CD14-positive monocyte (primary cell): ENCODE data around the gene APBB1. TPM values are rescaled to one million over a fixed set of nuclear protein-coding genes. Genes with fewer than 3 reads are reported as not detected.

ENCODE experiments used
- DNase-seq, 3 donors: peaks; one replicate each; pipeline ENCODE4 v3.0.0-alpha.2; 2011 to 2022
- H2AFZ ChIP-seq: 2 replicates; pipeline ENCODE4 v1.6.0; 2012; ENCODE audit warnings: mild to moderate bottlenecking, low read depth, low read length, inconsistent platforms; ENCODE audit not compliant: insufficient read depth, poor library complexity, severe bottlenecking
- H3K27ac ChIP-seq, 2 donors: 1 replicate in 1 of 2; 2 replicates in 1 of 2; pipeline ENCODE4 v1.5.1; 2012 to 2013; ENCODE audit warnings: low read length in 2 of 2, control low read depth in 1 of 2, inconsistent platforms in 1 of 2, low read depth in 1 of 2, mild to moderate bottlenecking in 1 of 2
- H3K27me3 ChIP-seq, 2 donors: one replicate each; pipeline versions ENCODE4 v1.6.0 to v1.6.1; 2011 to 2013; ENCODE audit warnings: low read length in 2 of 2; ENCODE audit not compliant: control insufficient read depth in 2 of 2, insufficient read depth in 2 of 2
- H3K36me3 ChIP-seq, 2 donors: replicated peaks in 1 of 2; 1 replicate in 1 of 2; 2 replicates in 1 of 2; pipeline versions ENCODE4 v1.5.1 to v1.6.1; 2012 to 2013; ENCODE audit warnings: low read length in 2 of 2, control low read depth in 1 of 2, inconsistent platforms in 1 of 2, mild to moderate bottlenecking in 1 of 2; ENCODE audit not compliant: insufficient read depth in 2 of 2, control insufficient read depth in 1 of 2
- H3K4me1 ChIP-seq, 2 donors: 1 replicate in 1 of 2; 2 replicates in 1 of 2; pipeline versions ENCODE4 v1.5.1 to v1.6.1; 2012 to 2013; ENCODE audit warnings: low read length in 2 of 2, control low read depth in 1 of 2, inconsistent platforms in 1 of 2, mild to moderate bottlenecking in 1 of 2, moderate library complexity in 1 of 2; ENCODE audit not compliant: insufficient read depth in 2 of 2, control insufficient read depth in 1 of 2
- H3K4me2 ChIP-seq: replicated peaks from 2 replicates; pipeline ENCODE3; 2012; ENCODE audit warnings: low read length, moderate library complexity, mild to moderate bottlenecking; ENCODE audit not compliant: poor library complexity, severe bottlenecking; ENCODE audit errors: extremely low read depth
- H3K4me3 ChIP-seq, 3 experiments: fragments of 200-600 bp in 1 of 3; sonication (generic) in 1 of 3; replicated peaks in 1 of 3; 1 replicate in 2 of 3; 2 replicates in 1 of 3; pipeline ENCODE4 v1.5.1; 2011 to 2013; ENCODE audit warnings: low read length in 3 of 3, mild to moderate bottlenecking in 3 of 3, control low read depth in 2 of 3, low read depth in 2 of 3, inconsistent platforms in 1 of 3, moderate library complexity in 1 of 3
- H3K79me2 ChIP-seq: 2 replicates; pipeline ENCODE4 v1.6.0; 2012; ENCODE audit warnings: mild to moderate bottlenecking, control low read depth, inconsistent platforms, low read length, moderate library complexity; ENCODE audit not compliant: insufficient read depth
- H3K9ac ChIP-seq: 2 replicates; pipeline ENCODE4 v1.6.0; 2017; ENCODE audit warnings: low read length, mild to moderate bottlenecking; ENCODE audit not compliant: insufficient read depth, poor library complexity, severe bottlenecking
- H3K9me3 ChIP-seq, 2 donors: replicated peaks in 1 of 2; 1 replicate in 1 of 2; 2 replicates in 1 of 2; pipeline versions ENCODE4 v1.5.1 to v1.6.1; 2012 to 2013; ENCODE audit warnings: low read length in 2 of 2, control low read depth in 1 of 2; ENCODE audit not compliant: control insufficient read depth in 1 of 2, insufficient read depth in 1 of 2
- H4K20me1 ChIP-seq: 2 replicates; pipeline ENCODE4 v1.6.0; 2012; ENCODE audit warnings: mild to moderate bottlenecking, low read length, control low read depth, moderate library complexity; ENCODE audit not compliant: insufficient read depth
- H3K27ac Mint-ChIP-seq, 7 donors: one replicate each; pipeline ENCODE4 v1.8.0; 2020; ENCODE audit warnings: mild to moderate bottlenecking in 7 of 7, mixed read lengths in 7 of 7, moderate library complexity in 6 of 7, inconsistent platforms in 2 of 7
- H3K27me3 Mint-ChIP-seq, 3 donors: one replicate each; pipeline ENCODE4 v1.8.0; 2021 to 2022; ENCODE audit warnings: low read depth in 3 of 3, mild to moderate bottlenecking in 3 of 3, mixed read lengths in 3 of 3, moderate library complexity in 3 of 3, inconsistent platforms in 1 of 3
- H3K36me3 Mint-ChIP-seq, 2 donors: one replicate each; pipeline ENCODE4 v1.8.0; 2020; ENCODE audit warnings: mixed read lengths in 2 of 2, inconsistent platforms in 1 of 2, mild to moderate bottlenecking in 1 of 2
- H3K4me1 Mint-ChIP-seq: one replicate; pipeline ENCODE4 v1.8.0; 2020; ENCODE audit warnings: mild to moderate bottlenecking, mixed read lengths
- H3K4me3 Mint-ChIP-seq, 2 donors: one replicate each; pipeline ENCODE4 v1.8.0; 2020; ENCODE audit warnings: mild to moderate bottlenecking in 2 of 2, mixed read lengths in 2 of 2, moderate library complexity in 1 of 2
- H3K9me3 Mint-ChIP-seq, 7 donors: one replicate each; pipeline ENCODE4 v1.8.0; 2020 to 2022; ENCODE audit warnings: mixed read lengths in 7 of 7, mild to moderate bottlenecking in 6 of 7, moderate library complexity in 6 of 7, inconsistent platforms in 2 of 7
- CTCF ChIP-seq: fragments of 200-600 bp; IDR thresholded peaks from one replicate; pipeline ENCODE4 v1.8.0; 2022; ENCODE audit warnings: antibody characterized with exemption, mild to moderate bottlenecking
- WGBS: methylation state at CpG from one replicate; pipeline ENCODE4 v1.1.5; 2013; ENCODE audit warnings: missing lambda C conversion rate; ENCODE audit not compliant: insufficient coverage; 5-methylcytosine and 5-hydroxymethylcytosine counted together
- intact Hi-C, 2 donors: fragments of 100-400 bp; cut with micrococcal nuclease; formaldehyde crosslinking; loops; one replicate each; pipeline versions ENCODE4 v1.15.0 to v1.15.1; 2023
- polyA plus RNA-seq, 3 donors: library from polyadenylated mRNA; depleted of rRNA in 1 of 3; unstranded in 2 of 3; stranded (reverse) in 1 of 3; fragments of 300-500 nt in 2 of 3; fragments of >200 nt in 1 of 3; fragmentation: Illumina TruSeq in 2 of 3; gene quantifications; 1 replicate in 2 of 3; 2 replicates in 1 of 3; pipeline ENCODE4 v1.2.3, GENCODE V29; 2012 to 2021

The APBB1 gene
- polyA plus RNA-seq, 3 donors = 0.85 to 2.5 (median 2.4) TPM

GRCh38 chr11:6391537-6392134 lies 27.3 kb downstream of the APBB1 start:
- H3K36me3 Mint-ChIP-seq = peaks cover 24 to 36% of the 10 kb centered on the region in 2 donors
- H3K4me3 Mint-ChIP-seq = peak overlapping the region in 1 of 2 donors; percentile 87
- no peak for DNase-seq
- Histone ChIP-seq H3K9me3 (no peaks in the 10 kb centered on the region), H3K4me2 (peak overlapping the region; percentile 94), H3K27me3 (no peaks in the 10 kb centered on the region), H3K36me3 (peaks cover 8 to 22% of the 10 kb centered on the region in 2 donors), H3K4me1 (peaks cover 15 to 19% of the 10 kb centered on the region in 2 donors), H4K20me1 (no peaks in the 10 kb centered on the region), H3K27ac (peak overlapping the region in 1 of 2 donors; percentile 93), H3K79me2 (peaks cover 10% of the 10 kb centered on the region), H2AFZ (no peak overlapping the region), H3K9ac (no peak overlapping the region), H3K4me3 (peak overlapping the region in 1 of 3 experiments; percentile 91)
- intact Hi-C loops = loop anchor here in 1 of 2 donors (2.0 to 5.0 kb wide), 2 partner anchors 89 to 221 kb away; partner anchors contain the start of genes ARFIP2, TAF10 and TIMM10B
- H3K27ac Mint-ChIP-seq = peak overlapping the region in 5 of 7 donors; percentile 46 to 95 (median 89)
- H3K4me1 Mint-ChIP-seq = peaks cover 32% of the 10 kb centered on the region
- 91% methylated on average over 14 of the region's 18 CpGs for WGBS
- TF ChIP-seq CTCF = no peak
- peaks cover 0 to 2% (median 0%) of the 10 kb centered on the region in 7 donors for H3K9me3 Mint-ChIP-seq
- H3K27me3 Mint-ChIP-seq = peaks cover 0 to 2% (median 1%) of the 10 kb centered on the region in 3 donors

DNA sequence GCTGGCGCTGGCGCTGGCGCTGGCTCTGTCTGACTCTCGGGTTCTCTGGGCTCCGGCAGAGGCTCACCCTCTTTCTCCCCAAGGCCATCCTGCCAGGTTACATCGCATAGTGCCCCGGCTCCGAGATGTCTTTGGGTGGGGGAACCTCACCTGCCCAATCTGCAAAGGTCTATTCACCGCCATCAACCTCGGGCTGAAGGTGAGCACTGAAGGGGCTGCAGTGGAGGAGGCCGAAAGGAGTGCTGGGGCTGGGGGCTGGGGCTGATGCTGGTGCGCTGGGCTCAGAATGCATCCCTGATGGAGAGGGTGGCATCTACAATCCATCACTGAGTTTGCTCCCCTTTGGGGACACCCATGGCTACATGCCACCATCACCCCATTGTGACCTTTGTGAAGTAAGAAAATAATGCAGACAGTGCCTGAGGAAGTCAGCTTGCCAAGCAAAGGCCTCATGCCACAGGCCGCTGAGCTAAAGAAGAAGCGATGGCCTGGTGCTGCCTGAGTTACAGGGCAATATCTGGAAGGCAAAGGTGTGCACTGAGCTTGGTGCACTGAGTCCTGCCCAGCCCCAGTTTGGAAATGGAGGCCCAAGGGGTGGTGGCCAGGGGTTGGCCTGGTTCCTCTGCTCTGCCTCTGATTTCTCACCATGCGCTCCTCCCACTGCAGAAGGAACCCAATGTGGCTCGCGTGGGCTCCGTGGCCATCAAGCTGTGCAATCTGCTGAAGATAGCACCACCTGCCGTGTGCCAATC lies 28.0 kb downstream of the APBB1 start:
- Mint-ChIP-seq H3K27ac (peak overlapping the region; percentile 89 to 97 (median 95)), H3K4me1 (peaks cover 32% of the 10 kb centered on the region), H3K27me3 (peaks cover 0 to 2% (median 0%) of the 10 kb centered on the region in 3 donors), H3K9me3 (peaks cover 0 to 2% (median 0%) of the 10 kb centered on the region in 7 donors), H3K4me3 (peak overlapping the region; percentile 87 to 88), H3K36me3 (peaks cover 24 to 36% of the 10 kb centered on the region in 2 donors)
- TF ChIP-seq CTCF = no peak
- Histone ChIP-seq H3K4me2 (peak overlapping the region; percentile 94), H3K4me1 (peaks cover 15 to 19% of the 10 kb centered on the region in 2 donors), H3K4me3 (peak overlapping the region; percentile 62 to 91 (median 70)), H3K27ac (peak overlapping the region; percentile 76 to 93), H3K9me3 (no peaks in the 10 kb centered on the region), H3K36me3 (peaks cover 8 to 22% of the 10 kb centered on the region in 2 donors), H4K20me1 (no peaks in the 10 kb centered on the region), H3K79me2 (peaks cover 10% of the 10 kb centered on the region), H2AFZ (peak overlapping the region; percentile 93), H3K27me3 (no peaks in the 10 kb centered on the region), H3K9ac (peak overlapping the region; percentile 90)
- intact Hi-C loops = loop anchor here in 1 of 2 donors (2.0 to 5.0 kb wide), 2 partner anchors 90 to 221 kb away; partner anchors contain the start of genes ARFIP2, TAF10 and TIMM10B
- WGBS = 32% methylated on average over 11 of the region's 19 CpGs
- DNase-seq = peak; percentile 9 to 18 (median 15)
